A673 (cell line): ENCODE data around the gene NDE1.

ENCODE experiments used
- CTCF ChIP-seq: fragments of 300-800, 200-600 bp; sonication (generic); conservative IDR thresholded peaks from 2 replicates; pipeline ENCODE4 v1.5.1; 2017; ENCODE audit warnings: low read depth, mild to moderate bottlenecking, antibody characterized with exemption, low read length, moderate library complexity, mixed read lengths
- EZH2 ChIP-seq: fragments of 200-600 bp; sonication (generic); IDR thresholded peaks from 2 replicates; pipeline ENCODE4 v1.6.1; 2017; ENCODE audit warnings: borderline replicate concordance, low read depth, mild to moderate bottlenecking, mixed read lengths, antibody characterized with exemption, low read length; ENCODE audit not compliant: poor library complexity, severe bottlenecking

DNA sequence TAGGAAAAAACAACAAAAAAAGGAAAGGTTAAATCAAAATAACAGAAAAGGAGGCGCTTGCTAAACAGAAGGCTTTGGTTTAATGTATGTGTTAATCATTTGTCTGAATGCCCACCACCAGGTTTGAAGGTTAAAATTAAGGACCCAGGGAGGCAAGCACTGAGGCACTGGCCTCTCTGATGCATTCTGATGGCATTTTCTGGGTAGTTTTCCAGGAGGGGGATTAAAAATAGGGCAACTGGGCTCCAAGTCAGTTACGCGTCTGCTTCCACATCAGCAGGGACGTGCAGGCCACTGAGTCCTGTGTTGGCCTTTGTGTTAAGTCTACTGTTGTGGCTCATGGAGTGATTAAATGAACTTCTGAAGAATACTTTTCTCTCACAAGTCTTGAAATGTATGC lies 34.0 kb upstream of the NDE1 start:
- no peak for TF ChIP-seq CTCF
- TF ChIP-seq EZH2, result no peak
